GM12891 (cell line): ENCODE results near the gene PDLIM1.

Source experiments
- POLR2A ChIP-seq: IDR thresholded peaks from 2 replicates; pipeline ENCODE4 v1.6.1; 2011; ENCODE audit warnings: low read depth, low read length, control low read depth
- POLR2AphosphoS5 ChIP-seq: IDR thresholded peaks from 2 replicates; pipeline ENCODE4 v1.6.1; 2011; ENCODE audit warnings: low read depth, low read length, control low read depth
- POU2F2 ChIP-seq: IDR thresholded peaks from 2 replicates; pipeline ENCODE4 v1.6.1; 2011; ENCODE audit warnings: low read depth, mild to moderate bottlenecking, control low read depth, low read length, moderate library complexity
- TAF1 ChIP-seq: IDR thresholded peaks from 2 replicates; pipeline ENCODE4 v1.6.1; 2011; ENCODE audit warnings: low read depth, low read length, control low read depth

GRCh38 chr10:95297402-95297801, 6.6 kb upstream of the PDLIM1 start:
- no peak for TF ChIP-seq POLR2A
- TF ChIP-seq POLR2AphosphoS5: no peak
- no peak for TF ChIP-seq TAF1
- no peak for TF ChIP-seq POU2F2
